ENCODE data around the gene RABGAP1L.
A peak's percentile ranks its signal among the peaks of the same experiment; 100 is the strongest.
"Not testable (repeated sequence)": the region's sequence is repeated elsewhere in the genome, so short reads cannot be mapped to it uniquely, and the experiment has no call there.

Gene RABGAP1L

GRCh38 chr1:174841747-174842146 is 682.4 kb downstream of the RABGAP1L start:
- no peak for DNase-seq

GRCh38 chr1:174848593-174849560 is 689.6 kb downstream of the RABGAP1L start:
- not testable (repeated sequence) for DNase-seq

- DNase-seq: no peak
Measured at GRCh38 chr1:174850726-174851125, 691.4 kb downstream of the RABGAP1L start.

- no peak for DNase-seq
Measured at GRCh38 chr1:174858301-174858700, 699.0 kb downstream of the RABGAP1L start.

GRCh38 chr1:174870319-174870718 is 711.0 kb downstream of the RABGAP1L start:
- DNase-seq: no peak

- peak; percentile 57 for DNase-seq
Measured at GRCh38 chr1:174871886-174872285, 712.6 kb downstream of the RABGAP1L start.

- no peak for DNase-seq
Measured at GRCh38 chr1:174872615-174873058, 713.3 kb downstream of the RABGAP1L start.

- DNase-seq: peak; percentile 29
Measured at GRCh38 chr1:174874331-174875053, 715.2 kb downstream of the RABGAP1L start.

GRCh38 chr1:174875306-174875705 is 716.0 kb downstream of the RABGAP1L start:
- DNase-seq: peak; percentile 92

- peak; percentile 74 for DNase-seq
Measured at GRCh38 chr1:174877208-174877673, 717.9 kb downstream of the RABGAP1L start.

GRCh38 chr1:174880171-174880570 is 720.9 kb downstream of the RABGAP1L start:
- no peak for DNase-seq

GRCh38 chr1:174883409-174883808 is 724.1 kb downstream of the RABGAP1L start:
- DNase-seq: no peak

- DNase-seq: no peak
Measured at GRCh38 chr1:174884038-174884437, 724.7 kb downstream of the RABGAP1L start.

GRCh38 chr1:174884566-174884965 is 725.2 kb downstream of the RABGAP1L start:
- no peak for DNase-seq

- no peak for DNase-seq
Measured at GRCh38 chr1:174890024-174890423, 730.7 kb downstream of the RABGAP1L start.

- no peak for DNase-seq
Measured at GRCh38 chr1:174892016-174892415, 732.7 kb downstream of the RABGAP1L start.

GRCh38 chr1:174894117-174894762 is 734.9 kb downstream of the RABGAP1L start:
- no peak for DNase-seq

GRCh38 chr1:174895610-174896009 is 736.3 kb downstream of the RABGAP1L start:
- not testable (repeated sequence) for DNase-seq

- no peak for DNase-seq
Measured at GRCh38 chr1:174898102-174898797, 738.9 kb downstream of the RABGAP1L start.

GRCh38 chr1:174900317-174900716 is 741.0 kb downstream of the RABGAP1L start:
- DNase-seq: no peak

- DNase-seq: no peak
Measured at GRCh38 chr1:174902531-174903099, 743.3 kb downstream of the RABGAP1L start.

GRCh38 chr1:174911606-174912005 is 752.3 kb downstream of the RABGAP1L start:
- DNase-seq: no peak

All from NCI-H774 (cell line).